PFSK-1 (cell line): ENCODE data around the gene FYCO1.

ENCODE experiments used
- POLR2AphosphoS5 ChIP-seq: IDR thresholded peaks from 2 replicates; pipeline ENCODE4 v1.6.1; 2012; ENCODE audit warnings: low read depth, mild to moderate bottlenecking, control low read depth, low read length, moderate library complexity
- REST ChIP-seq, 2 experiments: IDR thresholded peaks; 2 replicates each; pipeline versions ENCODE4 v1.6.1 to v1.8.0; 2011 to 2012; ENCODE audit warnings: low read depth in 2 of 2, low read length in 2 of 2, control low read depth in 1 of 2, inconsistent platforms in 1 of 2, mild to moderate bottlenecking in 1 of 2, moderate library complexity in 1 of 2; ENCODE audit not compliant: insufficient read depth in 1 of 2
- SIN3A ChIP-seq: IDR thresholded peaks from 2 replicates; pipeline ENCODE4 v1.6.1; 2012; ENCODE audit warnings: mild to moderate bottlenecking, low read length, moderate library complexity, borderline replicate concordance; ENCODE audit not compliant: insufficient read depth
- TAF1 ChIP-seq: IDR thresholded peaks from 2 replicates; pipeline ENCODE4 v1.6.1; 2012; ENCODE audit warnings: low read length, control low read depth, borderline replicate concordance; ENCODE audit not compliant: insufficient read depth

GRCh38 chr3:45944830-45945620 is 50.6 kb downstream of the FYCO1 start:
- TF ChIP-seq SIN3A = no peak
- TF ChIP-seq REST (IDR thresholded peaks at IDR 0.05; ENCODE audit: insufficient read depth in 1 of 2, low read depth in 2 of 2, low read length in 2 of 2) = no peak
- TF ChIP-seq TAF1 = no peak
- no peak for TF ChIP-seq POLR2AphosphoS5
